HG03066 (cell line): Measurements from ENCODE around the gene EEF2.
"Not testable (repeated sequence)": the region's sequence is repeated elsewhere in the genome, so short reads cannot be mapped to it uniquely, and the experiment has no call there.

Experiments used
- ATAC-seq: cut with Tn5 transposase; IDR thresholded peaks from one replicate; pipeline ENCODE4 v1.9.1; 2021; ENCODE audit warnings: low read depth; ENCODE audit not compliant: unreplicated experiment

EEF2 gene

DNA sequence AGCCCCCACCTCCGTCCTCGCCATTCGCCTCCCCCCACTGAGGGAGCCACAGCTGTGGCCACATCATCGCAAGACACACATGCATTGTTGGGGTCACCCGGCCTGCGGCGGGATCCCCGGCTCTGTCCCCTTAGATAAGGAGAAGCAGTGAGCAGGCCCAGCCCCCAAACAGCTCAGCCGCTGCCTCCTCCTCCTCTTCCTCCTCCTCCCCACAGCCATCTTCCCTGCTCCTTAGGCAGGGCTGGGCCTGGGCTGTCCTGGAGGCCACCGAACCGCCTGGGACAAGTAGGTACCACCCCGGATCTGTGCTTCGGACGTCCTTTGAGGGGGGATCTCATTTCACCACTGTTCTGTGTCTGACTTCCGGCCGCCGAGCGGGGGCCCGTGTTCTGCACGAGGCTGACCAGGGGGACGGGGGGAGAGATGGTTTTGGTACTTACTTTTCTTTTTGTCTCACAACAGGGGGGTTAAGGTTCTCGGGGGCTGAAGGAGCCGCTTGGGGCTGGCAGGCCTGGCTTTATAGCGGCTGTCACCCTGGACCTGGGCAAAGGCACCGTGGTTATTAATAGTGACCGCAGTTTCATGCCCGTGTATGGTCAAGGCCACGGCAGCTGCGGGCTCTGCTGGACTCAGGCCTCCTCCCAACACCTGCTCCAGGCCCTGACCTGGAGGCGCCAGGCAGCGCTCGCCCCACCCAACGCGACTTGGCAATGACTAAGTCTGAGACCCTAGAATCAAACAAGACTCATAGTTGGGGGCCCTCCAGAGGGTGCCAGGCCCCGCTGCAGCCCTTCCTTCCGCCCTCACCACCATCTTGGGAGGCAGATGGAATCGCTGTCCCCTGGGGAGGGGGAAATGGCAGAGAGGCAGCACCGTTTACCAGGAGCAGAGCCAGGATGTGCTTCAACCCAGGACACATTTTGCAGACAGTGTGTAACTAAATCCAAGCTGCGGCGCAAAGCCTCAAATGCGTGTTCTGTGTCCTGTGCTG is 34.1 kb downstream of the EEF2 start:
- no peak for ATAC-seq

DNA sequence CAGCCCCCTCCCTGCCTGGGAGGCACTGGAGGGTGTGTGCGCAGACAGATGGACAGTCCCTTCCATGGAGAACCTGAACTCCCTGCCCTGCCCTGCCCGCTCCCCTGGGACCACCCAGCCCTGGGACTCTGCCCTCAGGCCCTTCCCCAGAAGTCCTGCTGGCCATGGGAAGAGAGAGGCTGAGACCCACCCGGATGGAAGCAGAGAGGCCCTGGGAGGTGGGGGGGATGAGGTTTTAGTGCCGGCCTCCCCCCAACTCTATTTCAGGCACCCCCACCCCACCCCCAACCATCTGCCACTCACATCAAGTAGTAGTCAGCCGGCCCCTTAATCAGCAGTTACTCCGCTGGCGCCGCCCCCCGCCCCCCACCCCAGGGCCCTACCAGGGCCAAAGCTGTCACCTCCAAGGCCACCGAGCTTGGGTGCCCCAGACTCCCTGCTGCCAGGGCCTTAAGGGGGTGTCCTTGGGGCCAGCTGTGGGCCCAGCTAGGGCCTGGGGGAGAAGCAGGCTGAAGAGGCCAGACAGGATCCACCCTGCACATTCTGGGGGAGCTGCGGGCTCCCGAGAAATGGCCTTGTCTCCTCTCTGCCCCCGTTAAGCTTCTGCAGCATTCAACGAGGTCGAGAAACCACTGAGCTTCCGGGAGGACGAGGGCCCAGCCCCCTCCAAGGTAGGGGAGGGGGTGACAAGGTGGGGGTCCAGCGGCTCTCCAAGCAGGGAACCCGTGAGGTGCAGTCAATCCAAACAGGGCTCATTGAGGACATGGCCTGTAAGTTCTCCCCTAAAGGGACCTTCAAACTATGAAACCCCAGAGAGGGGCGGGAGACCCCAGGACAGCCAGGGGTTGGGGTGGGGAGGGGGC is 35.0 kb downstream of the EEF2 start:
- ATAC-seq, result no peak

DNA sequence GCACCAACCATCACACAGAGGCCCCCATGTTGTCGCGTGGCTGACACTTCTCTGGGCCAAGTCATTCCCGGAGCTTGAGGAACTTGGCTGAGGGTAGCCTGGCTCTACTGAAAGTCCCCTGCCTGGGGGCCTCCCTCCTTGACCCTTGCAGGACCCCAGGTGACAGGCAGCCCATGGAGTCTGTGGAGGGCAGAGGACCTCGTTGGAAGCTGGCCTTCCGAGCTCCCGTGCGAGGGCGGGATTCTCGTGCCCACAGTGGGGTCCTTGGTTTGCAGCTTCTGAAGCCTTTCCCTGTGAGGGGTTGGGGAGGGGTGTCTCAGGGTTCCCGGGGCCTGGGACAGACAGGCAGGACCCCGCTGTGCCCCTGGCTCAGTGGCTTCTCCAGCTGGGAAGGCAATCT is 36.0 kb downstream of the EEF2 start:
- no peak for ATAC-seq

DNA sequence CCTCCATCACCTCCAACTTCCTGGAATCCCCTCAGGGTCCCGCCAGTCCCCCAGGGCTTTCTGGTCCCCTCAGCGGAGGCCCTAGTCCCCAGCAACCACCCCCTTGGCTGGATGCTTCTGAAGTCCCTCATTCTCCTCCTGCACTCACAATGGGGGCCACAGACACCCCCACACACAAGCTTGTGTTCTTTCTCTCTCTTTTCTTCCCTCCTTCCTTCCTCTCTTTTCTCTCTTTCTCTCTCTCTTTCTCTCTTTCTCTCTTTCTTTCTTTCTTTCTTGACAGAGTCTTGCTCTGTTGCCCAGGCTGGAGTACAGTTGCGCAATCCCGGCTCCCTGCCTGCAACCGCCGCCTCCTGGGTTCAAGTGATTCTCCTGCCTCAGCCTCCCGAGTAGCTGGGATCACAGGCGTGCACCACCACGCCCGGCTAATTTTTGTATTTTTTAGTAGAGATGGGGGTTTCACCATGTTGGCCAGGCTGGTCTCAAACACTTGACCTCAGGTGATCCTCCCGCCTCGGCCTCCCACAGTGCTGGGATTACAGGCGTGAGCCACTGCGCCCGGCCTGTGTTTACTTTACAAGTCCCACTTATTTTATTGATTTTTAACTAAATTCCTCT is 37.8 kb downstream of the EEF2 start:
- ATAC-seq, result not testable (repeated sequence)

DNA sequence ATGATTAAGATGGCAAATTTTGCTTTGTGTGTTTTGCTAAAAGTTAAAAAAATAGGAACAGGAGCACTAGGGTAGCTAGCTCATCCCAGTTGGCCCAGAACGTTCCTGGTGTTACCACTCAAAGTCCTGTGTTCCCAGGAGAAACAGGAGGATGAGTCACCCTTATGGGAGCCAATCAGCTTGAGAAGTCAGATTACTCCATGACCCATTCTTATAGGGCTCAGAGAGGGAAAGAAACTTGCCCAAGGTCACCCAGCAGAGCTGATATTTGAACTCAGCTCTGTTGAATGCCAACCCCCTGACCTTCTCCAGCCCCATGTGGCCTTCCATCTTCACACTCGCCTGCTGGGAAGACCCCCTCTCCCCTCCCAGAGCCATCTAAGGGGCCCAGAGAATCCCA is 39.4 kb downstream of the EEF2 start:
- ATAC-seq, result no peak

DNA sequence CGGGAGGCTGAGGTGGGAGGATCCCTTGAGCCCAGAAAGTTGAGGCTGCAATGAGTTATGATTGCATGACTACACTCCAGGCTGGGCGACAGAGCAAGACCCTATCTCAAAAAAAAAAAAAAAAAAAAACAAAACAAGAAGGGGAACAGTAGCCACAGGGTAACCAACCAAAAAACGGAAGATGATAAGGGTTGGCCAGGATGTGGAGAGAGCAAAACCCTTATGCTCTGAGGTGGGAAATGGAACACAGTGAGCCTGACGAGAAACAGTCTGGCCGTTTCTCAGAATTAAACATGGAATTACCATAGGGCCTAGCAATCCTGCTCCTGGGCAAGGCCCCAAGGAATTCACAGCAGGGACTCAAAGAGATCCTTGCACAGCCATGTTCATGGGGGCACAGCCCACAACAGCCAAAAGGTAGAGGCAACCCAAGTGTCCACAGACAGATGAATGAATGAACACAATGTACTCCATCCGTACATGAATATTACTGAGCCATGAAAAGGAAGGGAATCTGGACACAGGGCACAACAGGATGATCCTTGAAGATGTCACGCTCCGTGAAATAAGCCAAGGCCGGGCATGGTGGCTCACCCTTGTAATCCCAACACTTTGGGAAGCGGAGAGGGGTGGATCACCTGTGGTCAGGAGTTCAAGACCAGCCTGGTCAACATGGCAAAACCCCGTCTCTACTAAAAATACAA is 41.1 kb downstream of the EEF2 start:
- no peak for ATAC-seq

DNA sequence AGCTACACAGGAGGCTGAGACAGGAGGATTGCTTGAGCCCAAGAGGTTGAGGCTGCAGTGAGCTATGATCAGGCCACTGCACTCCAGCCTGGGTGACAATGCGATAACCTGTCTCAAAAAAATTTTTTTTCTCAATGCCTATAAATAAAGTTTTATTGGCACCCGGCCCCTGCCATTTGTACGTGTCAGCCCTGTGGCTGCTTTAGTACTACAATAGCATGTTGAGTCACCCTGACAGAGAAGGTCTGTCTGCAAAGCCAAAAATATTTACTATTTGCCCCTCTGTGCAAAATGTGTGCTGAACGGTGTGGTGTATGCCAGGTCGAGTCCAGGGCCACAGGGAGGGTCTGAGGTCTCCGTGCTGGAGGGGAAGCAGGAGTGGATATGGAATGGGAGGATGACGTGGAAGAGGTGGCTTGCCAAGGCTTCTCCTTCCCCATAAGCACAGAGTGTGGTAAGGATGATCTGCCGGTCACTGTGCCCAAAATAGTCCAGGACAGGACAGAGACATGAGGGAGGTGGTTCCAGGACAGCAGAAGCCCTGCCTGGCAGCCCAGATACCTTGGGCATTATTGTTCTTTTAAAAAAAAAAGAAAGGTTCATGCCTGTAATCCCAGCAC is 42.4 kb downstream of the EEF2 start:
- no peak for ATAC-seq

DNA sequence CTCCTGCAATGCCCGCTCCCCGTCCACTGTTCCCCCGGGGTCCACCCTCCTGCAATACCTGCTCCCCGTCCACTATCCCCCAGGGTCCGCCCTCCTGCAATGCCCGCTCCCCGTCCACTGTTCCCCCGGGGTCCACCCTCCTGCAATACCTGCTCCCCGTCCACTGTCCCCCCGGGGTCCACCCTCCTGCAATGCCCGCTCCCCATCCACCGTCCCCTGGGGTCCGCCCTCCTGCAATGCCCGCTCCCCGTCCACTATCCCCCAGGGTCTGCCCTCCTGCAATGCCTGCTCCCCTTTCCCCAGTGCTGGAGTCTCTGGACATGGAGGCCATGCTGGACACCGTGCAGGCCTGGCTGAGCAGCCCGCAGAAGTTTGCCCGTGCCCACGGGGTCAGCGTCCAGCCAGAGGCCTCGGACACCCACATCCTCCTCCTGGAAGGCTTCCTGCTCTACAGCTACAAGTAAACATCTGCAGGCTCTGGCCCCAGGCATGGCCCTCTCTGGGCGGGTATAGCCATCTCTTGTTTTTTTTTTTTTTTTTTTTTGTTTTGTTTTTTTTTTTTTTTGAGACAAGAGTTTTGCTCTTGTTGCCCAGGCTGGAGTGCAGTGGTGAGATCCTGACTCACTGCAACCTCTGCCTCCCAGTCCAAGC is 46.8 kb downstream of the EEF2 start:
- not testable (repeated sequence) for ATAC-seq

DNA sequence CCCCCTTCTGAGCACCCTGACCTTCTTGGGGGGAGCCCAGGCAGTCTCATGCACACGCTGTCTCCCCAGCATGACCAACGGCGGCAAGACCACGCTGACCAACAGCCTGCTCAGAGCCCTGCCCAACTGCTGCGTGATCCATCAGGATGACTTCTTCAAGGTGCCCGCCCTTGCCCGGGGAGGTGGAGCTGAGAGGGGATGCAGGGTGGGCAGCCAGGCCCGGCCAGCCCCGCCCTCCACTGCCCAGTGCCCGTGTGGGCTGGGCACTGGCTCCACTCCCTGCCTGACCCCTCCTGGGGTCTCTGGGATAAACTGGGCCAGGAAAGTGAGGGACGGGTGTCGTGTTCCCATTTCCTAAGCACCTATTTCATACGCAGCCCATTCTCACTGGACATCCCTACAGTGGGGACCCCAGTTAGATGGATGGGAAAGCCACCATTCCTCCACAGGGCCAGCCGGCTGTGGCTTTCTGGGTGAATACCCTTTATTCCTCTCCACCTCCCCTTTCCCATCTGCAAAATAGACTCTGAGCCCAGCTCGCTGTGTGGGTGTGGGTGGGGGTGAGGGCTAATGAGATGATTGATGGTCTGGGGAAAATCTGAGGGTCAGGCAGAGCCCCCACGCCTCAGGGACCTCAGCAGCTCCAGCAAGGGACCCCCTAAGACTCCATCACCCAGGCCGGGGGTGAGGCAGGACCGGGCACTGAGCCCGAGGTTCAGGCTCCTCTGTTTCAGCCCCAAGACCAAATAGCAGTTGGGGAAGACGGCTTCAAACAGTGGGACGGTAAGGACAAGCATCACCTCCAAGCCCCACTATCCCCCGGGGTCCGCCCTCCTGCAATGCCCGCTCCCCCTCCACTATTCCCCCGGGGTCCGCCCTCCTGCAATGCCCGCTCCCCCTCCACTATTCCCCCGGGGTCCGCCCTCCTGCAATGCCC is 48.5 kb downstream of the EEF2 start:
- ATAC-seq, result no peak

DNA sequence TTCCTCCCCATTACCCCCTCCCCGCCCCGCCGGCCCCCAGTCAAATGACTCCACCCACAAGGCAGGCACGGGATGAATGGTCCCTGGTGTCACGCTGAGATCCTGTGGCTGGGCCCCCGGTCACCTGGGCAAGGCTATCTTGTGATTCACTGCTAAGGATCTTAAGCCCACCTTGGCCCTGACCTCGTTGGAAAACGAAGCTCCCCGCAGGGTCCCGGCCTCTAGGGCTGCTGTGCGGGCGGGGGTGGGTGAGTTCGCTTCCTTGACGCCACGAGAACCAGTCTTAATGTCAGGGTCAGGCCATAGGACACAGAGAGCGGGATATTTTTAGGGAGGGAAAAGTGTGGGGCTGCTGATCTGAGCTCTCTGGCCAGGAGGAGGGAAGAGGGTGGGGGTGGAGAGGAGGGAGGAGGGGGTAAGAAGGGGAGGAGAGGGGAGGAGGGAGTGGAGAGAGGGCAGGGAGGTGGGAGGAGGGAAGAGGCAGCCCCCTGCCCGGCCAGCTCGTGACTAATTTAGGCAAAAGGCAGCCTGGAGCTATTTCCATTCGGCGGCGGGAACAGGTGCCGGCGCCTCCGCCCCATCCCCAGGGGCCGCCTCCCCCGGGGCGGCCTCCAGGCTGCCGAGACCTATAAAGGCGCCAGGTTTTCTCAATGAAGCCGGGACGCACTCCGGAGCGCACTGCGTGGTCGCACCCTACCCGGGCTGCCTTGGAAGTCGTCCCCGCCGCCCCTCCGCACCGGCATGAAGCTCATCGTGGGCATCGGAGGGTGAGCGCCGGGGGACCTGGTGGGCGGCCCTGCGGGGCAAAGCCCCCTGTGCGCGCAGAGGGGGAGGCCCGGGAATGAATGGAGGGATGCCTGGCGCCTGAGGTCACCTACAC is 52.1 kb downstream of the EEF2 start, which contains the start of gene NMRK2:
NMRK2 (plus strand) TSS at position 139 of the 880 bp plus-strand sequence; CDS start at position 742, 603 bp downstream.
- ATAC-seq, result no peak

DNA sequence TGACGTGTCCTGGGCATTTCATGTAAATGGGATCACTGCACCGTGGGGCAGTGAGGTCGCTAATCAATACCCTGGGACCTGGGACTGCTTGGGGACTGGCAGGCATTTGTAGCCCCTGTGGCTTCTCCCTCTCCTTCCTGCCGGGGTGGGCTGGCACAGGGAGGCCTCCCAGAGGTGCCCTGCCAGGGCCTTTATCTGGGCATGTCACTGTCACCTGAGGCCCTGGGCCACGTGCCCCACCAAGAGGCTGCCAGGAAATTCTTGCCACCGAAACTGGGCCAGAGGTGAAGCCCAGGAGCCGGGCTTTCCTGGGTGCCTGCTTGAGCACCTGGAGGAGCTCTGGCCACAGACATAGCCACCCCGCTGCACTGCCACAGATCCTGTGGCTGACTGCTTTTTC is 54.2 kb downstream of the EEF2 start:
- no peak for ATAC-seq
